ENCODE measurements around the gene DBR1. TPM values are rescaled to one million over a fixed set of nuclear protein-coding genes. Genes with fewer than 3 reads are reported as not detected.

The DBR1 gene
- total and polyA plus RNA-seq, 2 experiments from 2014 or later = 9.7 to 17.2 TPM

DNA sequence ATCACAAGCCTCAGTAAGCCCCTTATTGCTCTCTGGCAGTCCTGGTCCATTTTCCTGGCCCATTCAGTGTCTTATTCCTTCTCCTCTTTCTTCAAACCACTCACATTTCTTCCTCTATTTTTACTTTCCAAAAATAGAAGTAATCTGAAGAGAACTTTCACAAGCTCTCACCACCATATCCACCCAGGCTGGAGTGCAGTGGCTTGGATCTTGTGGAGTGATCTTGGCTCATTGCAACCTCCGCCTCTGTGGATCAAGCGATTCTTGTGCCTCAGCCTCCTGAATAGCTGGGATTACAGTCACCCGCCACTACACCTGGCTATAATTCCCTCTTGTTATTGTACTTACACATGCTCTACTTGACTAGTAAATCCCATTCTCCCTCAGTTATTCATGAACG, 29.2 kb upstream of the DBR1 start:
- DNase-seq (ENCODE audit: low spot score) = no peak
- Mint-ChIP-seq H3K36me3 (ENCODE audit: low read depth) (peaks cover 5% of the 10 kb centered on the region), H3K4me3 (no peak overlapping the region), H3K27me3 (ENCODE audit: insufficient read depth, low read depth, poor library complexity) (peaks cover 3% of the 10 kb centered on the region), H3K27ac (no peak overlapping the region), H3K9me3 (no peaks in the 10 kb centered on the region), H3K4me1 (peaks cover 25% of the 10 kb centered on the region)
- H3K9me2 ChIP-seq (ENCODE audit: insufficient read depth) = no peaks in the 10 kb centered on the region
- no peak overlapping the region for H2AFZ ChIP-seq
- TF ChIP-seq, protein P1, sequence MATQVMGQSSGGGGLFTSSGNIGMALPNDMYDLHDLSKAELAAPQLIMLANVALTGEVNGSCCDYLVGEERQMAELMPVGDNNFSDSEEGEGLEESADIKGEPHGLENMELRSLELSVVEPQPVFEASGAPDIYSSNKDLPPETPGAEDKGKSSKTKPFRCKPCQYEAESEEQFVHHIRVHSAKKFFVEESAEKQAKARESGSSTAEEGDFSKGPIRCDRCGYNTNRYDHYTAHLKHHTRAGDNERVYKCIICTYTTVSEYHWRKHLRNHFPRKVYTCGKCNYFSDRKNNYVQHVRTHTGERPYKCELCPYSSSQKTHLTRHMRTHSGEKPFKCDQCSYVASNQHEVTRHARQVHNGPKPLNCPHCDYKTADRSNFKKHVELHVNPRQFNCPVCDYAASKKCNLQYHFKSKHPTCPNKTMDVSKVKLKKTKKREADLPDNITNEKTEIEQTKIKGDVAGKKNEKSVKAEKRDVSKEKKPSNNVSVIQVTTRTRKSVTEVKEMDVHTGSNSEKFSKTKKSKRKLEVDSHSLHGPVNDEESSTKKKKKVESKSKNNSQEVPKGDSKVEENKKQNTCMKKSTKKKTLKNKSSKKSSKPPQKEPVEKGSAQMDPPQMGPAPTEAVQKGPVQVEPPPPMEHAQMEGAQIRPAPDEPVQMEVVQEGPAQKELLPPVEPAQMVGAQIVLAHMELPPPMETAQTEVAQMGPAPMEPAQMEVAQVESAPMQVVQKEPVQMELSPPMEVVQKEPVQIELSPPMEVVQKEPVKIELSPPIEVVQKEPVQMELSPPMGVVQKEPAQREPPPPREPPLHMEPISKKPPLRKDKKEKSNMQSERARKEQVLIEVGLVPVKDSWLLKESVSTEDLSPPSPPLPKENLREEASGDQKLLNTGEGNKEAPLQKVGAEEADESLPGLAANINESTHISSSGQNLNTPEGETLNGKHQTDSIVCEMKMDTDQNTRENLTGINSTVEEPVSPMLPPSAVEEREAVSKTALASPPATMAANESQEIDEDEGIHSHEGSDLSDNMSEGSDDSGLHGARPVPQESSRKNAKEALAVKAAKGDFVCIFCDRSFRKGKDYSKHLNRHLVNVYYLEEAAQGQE (IDR thresholded peaks at IDR 0.05; ENCODE audit: unreplicated experiment) = no peak
- TF ChIP-seq, protein P2, sequence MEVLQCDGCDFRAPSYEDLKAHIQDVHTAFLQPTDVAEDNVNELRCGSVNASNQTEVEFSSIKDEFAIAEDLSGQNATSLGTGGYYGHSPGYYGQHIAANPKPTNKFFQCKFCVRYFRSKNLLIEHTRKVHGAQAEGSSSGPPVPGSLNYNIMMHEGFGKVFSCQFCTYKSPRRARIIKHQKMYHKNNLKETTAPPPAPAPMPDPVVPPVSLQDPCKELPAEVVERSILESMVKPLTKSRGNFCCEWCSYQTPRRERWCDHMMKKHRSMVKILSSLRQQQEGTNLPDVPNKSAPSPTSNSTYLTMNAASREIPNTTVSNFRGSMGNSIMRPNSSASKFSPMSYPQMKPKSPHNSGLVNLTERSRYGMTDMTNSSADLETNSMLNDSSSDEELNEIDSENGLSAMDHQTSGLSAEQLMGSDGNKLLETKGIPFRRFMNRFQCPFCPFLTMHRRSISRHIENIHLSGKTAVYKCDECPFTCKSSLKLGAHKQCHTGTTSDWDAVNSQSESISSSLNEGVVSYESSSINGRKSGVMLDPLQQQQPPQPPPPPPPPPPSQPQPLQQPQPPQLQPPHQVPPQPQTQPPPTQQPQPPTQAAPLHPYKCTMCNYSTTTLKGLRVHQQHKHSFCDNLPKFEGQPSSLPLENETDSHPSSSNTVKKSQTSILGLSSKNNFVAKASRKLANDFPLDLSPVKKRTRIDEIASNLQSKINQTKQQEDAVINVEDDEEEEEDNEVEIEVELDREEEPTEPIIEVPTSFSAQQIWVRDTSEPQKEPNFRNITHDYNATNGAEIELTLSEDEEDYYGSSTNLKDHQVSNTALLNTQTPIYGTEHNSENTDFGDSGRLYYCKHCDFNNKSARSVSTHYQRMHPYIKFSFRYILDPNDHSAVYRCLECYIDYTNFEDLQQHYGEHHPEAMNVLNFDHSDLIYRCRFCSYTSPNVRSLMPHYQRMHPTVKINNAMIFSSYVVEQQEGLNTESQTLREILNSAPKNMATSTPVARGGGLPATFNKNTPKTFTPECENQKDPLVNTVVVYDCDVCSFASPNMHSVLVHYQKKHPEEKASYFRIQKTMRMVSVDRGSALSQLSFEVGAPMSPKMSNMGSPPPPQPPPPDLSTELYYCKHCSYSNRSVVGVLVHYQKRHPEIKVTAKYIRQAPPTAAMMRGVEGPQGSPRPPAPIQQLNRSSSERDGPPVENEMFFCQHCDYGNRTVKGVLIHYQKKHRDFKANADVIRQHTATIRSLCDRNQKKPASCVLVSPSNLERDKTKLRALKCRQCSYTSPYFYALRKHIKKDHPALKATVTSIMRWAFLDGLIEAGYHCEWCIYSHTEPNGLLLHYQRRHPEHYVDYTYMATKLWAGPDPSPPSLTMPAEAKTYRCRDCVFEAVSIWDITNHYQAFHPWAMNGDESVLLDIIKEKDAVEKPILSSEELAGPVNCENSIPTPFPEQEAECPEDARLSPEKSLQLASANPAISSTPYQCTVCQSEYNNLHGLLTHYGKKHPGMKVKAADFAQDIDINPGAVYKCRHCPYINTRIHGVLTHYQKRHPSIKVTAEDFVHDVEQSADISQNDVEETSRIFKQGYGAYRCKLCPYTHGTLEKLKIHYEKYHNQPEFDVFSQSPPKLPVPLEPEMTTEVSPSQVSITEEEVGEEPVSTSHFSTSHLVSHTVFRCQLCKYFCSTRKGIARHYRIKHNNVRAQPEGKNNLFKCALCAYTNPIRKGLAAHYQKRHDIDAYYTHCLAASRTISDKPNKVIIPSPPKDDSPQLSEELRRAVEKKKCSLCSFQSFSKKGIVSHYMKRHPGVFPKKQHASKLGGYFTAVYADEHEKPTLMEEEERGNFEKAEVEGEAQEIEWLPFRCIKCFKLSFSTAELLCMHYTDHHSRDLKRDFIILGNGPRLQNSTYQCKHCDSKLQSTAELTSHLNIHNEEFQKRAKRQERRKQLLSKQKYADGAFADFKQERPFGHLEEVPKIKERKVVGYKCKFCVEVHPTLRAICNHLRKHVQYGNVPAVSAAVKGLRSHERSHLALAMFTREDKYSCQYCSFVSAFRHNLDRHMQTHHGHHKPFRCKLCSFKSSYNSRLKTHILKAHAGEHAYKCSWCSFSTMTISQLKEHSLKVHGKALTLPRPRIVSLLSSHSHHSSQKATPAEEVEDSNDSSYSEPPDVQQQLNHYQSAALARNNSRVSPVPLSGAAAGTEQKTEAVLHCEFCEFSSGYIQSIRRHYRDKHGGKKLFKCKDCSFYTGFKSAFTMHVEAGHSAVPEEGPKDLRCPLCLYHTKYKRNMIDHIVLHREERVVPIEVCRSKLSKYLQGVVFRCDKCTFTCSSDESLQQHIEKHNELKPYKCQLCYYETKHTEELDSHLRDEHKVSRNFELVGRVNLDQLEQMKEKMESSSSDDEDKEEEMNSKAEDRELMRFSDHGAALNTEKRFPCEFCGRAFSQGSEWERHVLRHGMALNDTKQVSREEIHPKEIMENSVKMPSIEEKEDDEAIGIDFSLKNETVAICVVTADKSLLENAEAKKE (CRISPR knock-in tag; IDR thresholded peaks at IDR 0.05) = no peak
- no peak for TF ChIP-seq NANOG (IDR thresholded peaks at IDR 0.05; ENCODE audit: borderline replicate concordance)
- H3K4me2 ChIP-seq = no peak overlapping the region
- H3K36me3 ChIP-seq (ENCODE audit: insufficient read depth) = no peaks in the 10 kb centered on the region
- peaks cover 11% of the 10 kb centered on the region for H3K4me1 ChIP-seq (ENCODE audit: insufficient read depth)
- no peaks in the 10 kb centered on the region for H3F3A ChIP-seq (replicated peaks; ENCODE audit: low read depth)
- peaks cover 45% of the 10 kb centered on the region for H4K20me1 ChIP-seq (replicated peaks; ENCODE audit: insufficient read depth)
- H3K27me3 ChIP-seq (ENCODE audit: insufficient read depth) = no peaks in the 10 kb centered on the region
- no peak for ATAC-seq
- peak overlapping the region; percentile 35; the same call in 1 of the 2 replicates for H3K27ac ChIP-seq (ENCODE audit: low read depth)
- no peak overlapping the region for H3K4me3 ChIP-seq
- H3K79me2 ChIP-seq (replicated peaks; ENCODE audit: insufficient read depth) = peaks cover 100% of the 10 kb centered on the region
